ENCODE data around the gene ARHGAP5. TPM values are rescaled to one million over a fixed set of nuclear protein-coding genes. Genes with fewer than 3 reads are reported as not detected.

The ARHGAP5 gene
- total and polyA plus RNA-seq, 2 experiments from 2014 or later: 22.1 to 72.6 TPM

GRCh38 chr14:32078858-32079216 is 1.7 kb downstream of the ARHGAP5 start (continued):
- no peak for TF ChIP-seq NANOG (IDR thresholded peaks at IDR 0.05; ENCODE audit: borderline replicate concordance)

DNA sequence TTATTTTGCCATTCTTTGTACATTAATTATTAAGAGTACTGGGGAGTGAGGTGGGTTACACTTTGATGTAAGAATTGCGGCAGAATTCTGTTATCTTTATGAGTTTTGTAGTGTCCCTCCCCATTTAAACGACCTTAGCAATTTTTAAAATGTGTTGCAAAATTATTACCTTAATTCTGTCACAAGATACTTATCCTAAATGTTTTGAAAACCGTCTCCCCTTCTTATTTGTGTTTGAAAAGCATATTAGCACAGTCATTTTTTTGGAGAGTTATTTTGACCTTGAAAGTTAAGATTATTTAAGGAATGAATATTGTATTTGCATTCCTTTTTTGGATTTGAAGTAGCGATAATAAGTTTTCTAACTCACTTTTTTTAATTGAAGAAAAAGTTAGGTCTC is 2.2 kb downstream of the ARHGAP5 start:
- Mint-ChIP-seq H3K4me3 (peak overlapping the region; percentile 98), H3K36me3 (ENCODE audit: low read depth) (no peaks in the 10 kb centered on the region), H3K27me3 (ENCODE audit: insufficient read depth, low read depth, poor library complexity) (peaks cover 4% of the 10 kb centered on the region), H3K27ac (no peak overlapping the region), H3K4me1 (peaks cover 42% of the 10 kb centered on the region), H3K9me3 (no peaks in the 10 kb centered on the region)
- Histone ChIP-seq H3K4me3 (peak overlapping the region; percentile 67; the same call in 1 of the 2 replicates), H2AFZ (no peak overlapping the region), H3K36me3 (ENCODE audit: insufficient read depth) (no peaks in the 10 kb centered on the region), H3K79me2 (replicated peaks; ENCODE audit: insufficient read depth) (peaks cover 66% of the 10 kb centered on the region), H3K27ac (ENCODE audit: low read depth) (no peak overlapping the region), H3K4me1 (ENCODE audit: insufficient read depth) (peaks cover 40% of the 10 kb centered on the region), H3K9me2 (ENCODE audit: insufficient read depth) (no peaks in the 10 kb centered on the region), H4K20me1 (replicated peaks; ENCODE audit: insufficient read depth) (peaks cover 21% of the 10 kb centered on the region), H3K27me3 (ENCODE audit: insufficient read depth) (no peaks in the 10 kb centered on the region), H3F3A (replicated peaks; ENCODE audit: low read depth) (0 out of 2 replicates have a peak, but pooled peaks cover 5% of the 10 kb centered on the region), H3K4me2 (peak overlapping the region; percentile 90)
- ATAC-seq (no peak), DNase-seq (ENCODE audit: low spot score) (no peak)
- no peak for TF ChIP-seq POLR2AphosphoS5 (IDR thresholded peaks at IDR 0.05; ENCODE audit: low read depth)
- no peak for TF ChIP-seq CREB1 (CRISPR knock-in tag; IDR thresholded peaks at IDR 0.05; ENCODE audit: low read depth)
- TF ChIP-seq ZNF114 (CRISPR knock-in tag; IDR thresholded peaks at IDR 0.05): no peak
- TF ChIP-seq ZNF462 (CRISPR knock-in tag; IDR thresholded peaks at IDR 0.05): no peak
- no peak for TF ChIP-seq EZH2 (IDR thresholded peaks at IDR 0.05; ENCODE audit: low read depth, unreplicated experiment)
- TF ChIP-seq, protein P1, sequence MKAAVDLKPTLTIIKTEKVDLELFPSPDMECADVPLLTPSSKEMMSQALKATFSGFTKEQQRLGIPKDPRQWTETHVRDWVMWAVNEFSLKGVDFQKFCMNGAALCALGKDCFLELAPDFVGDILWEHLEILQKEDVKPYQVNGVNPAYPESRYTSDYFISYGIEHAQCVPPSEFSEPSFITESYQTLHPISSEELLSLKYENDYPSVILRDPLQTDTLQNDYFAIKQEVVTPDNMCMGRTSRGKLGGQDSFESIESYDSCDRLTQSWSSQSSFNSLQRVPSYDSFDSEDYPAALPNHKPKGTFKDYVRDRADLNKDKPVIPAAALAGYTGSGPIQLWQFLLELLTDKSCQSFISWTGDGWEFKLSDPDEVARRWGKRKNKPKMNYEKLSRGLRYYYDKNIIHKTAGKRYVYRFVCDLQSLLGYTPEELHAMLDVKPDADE (IDR thresholded peaks at IDR 0.05): no peak
- no peak for TF ChIP-seq NANOG (IDR thresholded peaks at IDR 0.05; ENCODE audit: borderline replicate concordance)
- TF ChIP-seq, protein P2, sequence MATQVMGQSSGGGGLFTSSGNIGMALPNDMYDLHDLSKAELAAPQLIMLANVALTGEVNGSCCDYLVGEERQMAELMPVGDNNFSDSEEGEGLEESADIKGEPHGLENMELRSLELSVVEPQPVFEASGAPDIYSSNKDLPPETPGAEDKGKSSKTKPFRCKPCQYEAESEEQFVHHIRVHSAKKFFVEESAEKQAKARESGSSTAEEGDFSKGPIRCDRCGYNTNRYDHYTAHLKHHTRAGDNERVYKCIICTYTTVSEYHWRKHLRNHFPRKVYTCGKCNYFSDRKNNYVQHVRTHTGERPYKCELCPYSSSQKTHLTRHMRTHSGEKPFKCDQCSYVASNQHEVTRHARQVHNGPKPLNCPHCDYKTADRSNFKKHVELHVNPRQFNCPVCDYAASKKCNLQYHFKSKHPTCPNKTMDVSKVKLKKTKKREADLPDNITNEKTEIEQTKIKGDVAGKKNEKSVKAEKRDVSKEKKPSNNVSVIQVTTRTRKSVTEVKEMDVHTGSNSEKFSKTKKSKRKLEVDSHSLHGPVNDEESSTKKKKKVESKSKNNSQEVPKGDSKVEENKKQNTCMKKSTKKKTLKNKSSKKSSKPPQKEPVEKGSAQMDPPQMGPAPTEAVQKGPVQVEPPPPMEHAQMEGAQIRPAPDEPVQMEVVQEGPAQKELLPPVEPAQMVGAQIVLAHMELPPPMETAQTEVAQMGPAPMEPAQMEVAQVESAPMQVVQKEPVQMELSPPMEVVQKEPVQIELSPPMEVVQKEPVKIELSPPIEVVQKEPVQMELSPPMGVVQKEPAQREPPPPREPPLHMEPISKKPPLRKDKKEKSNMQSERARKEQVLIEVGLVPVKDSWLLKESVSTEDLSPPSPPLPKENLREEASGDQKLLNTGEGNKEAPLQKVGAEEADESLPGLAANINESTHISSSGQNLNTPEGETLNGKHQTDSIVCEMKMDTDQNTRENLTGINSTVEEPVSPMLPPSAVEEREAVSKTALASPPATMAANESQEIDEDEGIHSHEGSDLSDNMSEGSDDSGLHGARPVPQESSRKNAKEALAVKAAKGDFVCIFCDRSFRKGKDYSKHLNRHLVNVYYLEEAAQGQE (IDR thresholded peaks at IDR 0.05; ENCODE audit: unreplicated experiment): no peak
- no peak for TF ChIP-seq EZH2phosphoT487 (IDR thresholded peaks at IDR 0.05; ENCODE audit: unreplicated experiment)
- no peak for TF ChIP-seq ZNF331 (CRISPR knock-in tag; IDR thresholded peaks at IDR 0.05; ENCODE audit: low read depth)
- TF ChIP-seq JUNB (IDR thresholded peaks at IDR 0.05; ENCODE audit: unreplicated experiment): no peak
- TF ChIP-seq STAT1 (IDR thresholded peaks at IDR 0.05; ENCODE audit: unreplicated experiment): no peak
- TF ChIP-seq, protein P3, sequence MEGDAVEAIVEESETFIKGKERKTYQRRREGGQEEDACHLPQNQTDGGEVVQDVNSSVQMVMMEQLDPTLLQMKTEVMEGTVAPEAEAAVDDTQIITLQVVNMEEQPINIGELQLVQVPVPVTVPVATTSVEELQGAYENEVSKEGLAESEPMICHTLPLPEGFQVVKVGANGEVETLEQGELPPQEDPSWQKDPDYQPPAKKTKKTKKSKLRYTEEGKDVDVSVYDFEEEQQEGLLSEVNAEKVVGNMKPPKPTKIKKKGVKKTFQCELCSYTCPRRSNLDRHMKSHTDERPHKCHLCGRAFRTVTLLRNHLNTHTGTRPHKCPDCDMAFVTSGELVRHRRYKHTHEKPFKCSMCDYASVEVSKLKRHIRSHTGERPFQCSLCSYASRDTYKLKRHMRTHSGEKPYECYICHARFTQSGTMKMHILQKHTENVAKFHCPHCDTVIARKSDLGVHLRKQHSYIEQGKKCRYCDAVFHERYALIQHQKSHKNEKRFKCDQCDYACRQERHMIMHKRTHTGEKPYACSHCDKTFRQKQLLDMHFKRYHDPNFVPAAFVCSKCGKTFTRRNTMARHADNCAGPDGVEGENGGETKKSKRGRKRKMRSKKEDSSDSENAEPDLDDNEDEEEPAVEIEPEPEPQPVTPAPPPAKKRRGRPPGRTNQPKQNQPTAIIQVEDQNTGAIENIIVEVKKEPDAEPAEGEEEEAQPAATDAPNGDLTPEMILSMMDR (conservative IDR thresholded peaks at IDR 0.05; ENCODE audit: low read depth in 2 of 2): no peak
